HG03139 (cell line): ENCODE data around the gene RNF220.

Experiments used
- ATAC-seq: cut with Tn5 transposase; IDR thresholded peaks from one replicate; pipeline ENCODE4 v1.9.1; 2021; ENCODE audit not compliant: unreplicated experiment

The RNF220 gene

DNA sequence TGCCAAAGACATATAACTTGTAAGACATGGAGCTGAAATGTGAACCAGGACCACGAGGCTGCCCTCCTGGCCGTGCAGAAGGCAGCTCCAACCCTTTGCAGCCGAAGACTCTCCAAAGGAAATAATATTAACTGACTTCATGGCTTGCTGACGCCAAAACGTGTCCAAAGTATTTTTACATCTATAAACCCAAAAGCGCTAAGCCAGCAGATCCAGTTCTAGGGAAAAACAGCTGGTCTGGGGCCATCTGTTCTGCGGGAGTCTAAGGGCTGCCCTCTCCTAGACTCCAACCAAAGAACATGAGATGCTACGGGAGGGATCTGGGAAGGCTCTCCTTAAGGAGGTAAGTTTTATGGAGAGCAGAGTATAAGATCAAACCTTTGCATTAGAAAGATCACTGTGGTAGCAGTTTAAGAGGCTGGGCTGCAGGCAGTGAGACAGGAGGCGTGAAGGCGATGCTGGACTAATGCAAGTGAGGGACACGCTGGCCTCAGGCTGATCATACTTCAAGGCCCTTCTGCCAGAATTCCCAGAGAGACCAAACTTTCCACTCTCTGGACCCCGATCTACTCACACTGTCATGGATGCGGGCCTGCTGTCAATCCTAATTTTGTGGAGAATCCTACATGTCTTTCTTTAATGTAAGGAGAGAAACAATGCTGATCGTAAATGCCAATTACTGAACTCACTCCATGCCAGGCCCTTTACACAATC is 268.1 kb downstream of the RNF220 start:
- ATAC-seq, result no peak

DNA sequence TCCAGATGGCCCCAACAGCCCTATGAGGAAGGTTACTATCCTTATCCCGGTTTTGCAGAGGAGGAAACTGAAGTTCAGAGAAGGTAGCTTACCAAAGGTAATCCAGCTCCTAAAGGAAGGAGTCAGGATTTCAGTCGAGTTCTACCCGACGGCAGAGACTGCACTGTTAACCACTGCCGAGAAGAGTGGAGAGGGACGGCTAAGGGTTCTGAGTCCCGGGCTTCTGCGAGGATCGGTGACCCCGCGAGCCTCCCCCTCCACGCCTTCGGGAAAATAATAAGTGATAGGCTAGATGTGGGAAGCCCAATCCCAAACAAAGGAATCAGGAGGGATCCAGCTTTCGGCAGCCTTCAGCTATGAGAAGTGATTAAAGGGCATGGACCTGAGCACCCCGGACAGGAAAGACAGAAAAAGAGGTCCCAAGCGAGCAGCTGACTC is 268.6 kb downstream of the RNF220 start:
- no peak for ATAC-seq

DNA sequence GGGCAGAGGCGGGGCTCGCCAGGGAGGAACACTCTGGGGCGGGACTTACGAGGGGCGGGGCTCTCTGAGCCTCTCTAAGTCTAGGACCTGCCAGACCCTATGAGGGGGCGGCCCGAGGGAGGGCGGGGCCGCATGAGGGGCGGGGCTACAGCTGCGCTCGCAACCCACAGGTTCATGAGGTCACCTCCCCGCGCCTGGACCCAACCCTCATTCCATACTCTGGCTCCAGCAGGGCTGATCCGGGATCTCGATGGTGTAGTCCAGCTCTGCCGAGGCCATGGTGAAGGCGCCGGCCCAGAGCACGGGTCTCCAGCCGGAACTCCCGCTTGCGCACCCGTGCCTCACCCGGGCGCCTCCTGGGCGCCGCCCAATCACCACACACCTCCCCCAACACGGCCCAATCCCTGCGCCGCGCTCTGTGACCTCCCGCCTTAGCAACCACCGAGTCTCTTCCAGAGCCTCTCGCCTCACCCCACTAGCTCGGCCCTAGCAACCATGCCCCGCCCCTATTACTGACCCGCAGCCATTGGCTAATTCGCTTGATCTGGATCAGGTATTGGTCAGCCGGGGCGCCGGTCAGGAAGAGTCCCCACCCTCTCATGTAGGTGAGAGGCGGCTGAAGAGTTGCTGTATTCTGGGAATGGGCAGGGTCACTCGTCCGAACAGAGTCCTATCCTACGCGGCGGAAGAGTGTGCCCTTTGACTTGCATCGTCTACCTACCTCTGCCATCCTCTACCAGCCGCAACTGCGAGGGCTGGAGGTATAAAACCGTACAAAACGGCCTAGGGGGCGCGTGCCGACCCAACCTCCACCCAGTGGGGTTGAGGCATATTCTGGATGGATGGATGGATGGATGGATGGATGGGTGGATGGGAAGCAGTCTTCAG is 269.3 kb downstream of the RNF220 start, which contains the start of the genes ARMH1 and TMEM53:
TSS of gene ARMH1 (plus strand) at position 602 of the 888 bp plus-strand sequence. CDS start 14,984 bp downstream, outside the sequence.
TSS of gene TMEM53 (minus strand) at position 369 of the 888 bp plus-strand sequence. CDS start at position 279, 90 bp downstream.
- peak; percentile 87 for ATAC-seq

DNA sequence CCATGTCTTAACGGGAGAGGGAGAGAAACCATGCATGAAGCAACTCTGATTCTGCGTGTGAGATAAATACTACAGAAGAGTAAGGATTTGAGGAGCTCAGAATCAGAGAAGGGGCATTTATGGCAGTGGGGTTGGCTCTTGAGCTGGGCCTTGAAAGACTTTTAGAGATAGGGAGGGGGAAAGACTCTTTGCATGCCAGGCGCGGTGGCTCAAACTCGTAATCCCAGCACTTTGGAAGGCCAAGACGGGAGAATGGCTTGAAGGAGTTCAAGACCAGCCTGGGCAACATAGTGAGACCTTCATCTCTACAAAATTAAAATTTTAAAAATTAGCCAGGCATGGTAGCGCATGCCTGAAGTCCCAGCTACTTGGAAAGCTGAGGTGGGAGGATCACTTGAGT is 270.1 kb downstream of the RNF220 start:
- ATAC-seq, result no peak

DNA sequence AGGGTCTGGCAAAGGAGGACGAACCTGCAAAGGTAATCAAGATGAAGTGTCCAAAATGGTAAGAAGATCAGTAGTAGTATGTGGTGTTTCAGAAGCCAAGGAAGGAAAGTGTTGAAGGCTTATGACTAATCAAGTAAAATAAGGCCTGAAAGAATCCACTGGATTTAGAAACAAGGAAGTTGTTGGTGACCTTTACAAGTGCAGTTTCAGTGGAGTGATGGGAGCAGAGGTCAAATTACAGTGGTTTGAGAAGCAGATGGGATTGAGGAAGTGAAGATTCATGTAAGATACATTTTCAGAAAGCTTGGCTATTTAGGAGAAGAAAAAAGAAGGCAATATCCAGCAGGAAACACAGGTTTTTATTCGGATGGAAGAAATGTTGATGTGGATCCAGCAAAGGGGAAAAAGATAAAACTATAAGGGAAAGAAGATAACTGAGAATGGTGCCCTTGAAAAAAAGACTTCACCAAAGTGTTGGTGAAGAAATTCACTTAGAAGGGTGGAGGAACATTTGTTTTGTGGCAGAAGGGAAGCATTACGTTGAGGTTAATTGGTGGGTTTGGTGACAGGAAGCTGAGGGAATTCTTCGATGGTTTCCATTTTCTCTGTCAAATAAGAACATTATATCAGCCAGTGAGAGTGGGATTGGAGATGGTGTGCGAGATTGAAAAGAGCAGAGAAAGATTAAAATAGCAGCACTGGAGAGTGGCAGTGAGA is 271.6 kb downstream of the RNF220 start:
- ATAC-seq, result no peak

DNA sequence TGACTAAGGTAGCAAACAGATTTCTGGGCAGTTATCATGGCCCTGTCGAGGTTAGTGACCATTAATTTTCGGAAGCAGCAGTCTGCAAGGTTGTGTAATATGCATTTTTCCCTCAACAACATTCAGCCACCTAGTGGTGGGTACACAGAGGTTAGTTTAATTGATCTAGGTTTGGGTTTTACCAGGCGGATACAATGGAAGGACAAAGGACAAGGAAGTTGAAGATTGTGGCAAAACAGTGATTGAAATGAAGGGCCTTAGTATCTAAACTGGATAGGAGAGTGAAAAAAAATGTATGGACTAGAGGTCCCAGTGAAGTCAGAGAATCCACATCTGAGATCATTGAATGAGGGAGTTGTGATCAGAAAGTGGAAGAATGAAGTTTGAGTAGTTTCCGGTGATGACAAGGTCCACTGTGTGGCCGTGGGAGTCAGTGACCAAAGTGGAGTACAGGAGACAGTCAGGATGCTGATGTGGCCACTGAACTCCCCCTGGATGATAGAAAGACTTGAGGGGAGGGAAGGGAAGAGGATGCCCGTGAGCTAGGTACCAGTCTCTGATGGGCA is 272.2 kb downstream of the RNF220 start:
- ATAC-seq, result no peak

DNA sequence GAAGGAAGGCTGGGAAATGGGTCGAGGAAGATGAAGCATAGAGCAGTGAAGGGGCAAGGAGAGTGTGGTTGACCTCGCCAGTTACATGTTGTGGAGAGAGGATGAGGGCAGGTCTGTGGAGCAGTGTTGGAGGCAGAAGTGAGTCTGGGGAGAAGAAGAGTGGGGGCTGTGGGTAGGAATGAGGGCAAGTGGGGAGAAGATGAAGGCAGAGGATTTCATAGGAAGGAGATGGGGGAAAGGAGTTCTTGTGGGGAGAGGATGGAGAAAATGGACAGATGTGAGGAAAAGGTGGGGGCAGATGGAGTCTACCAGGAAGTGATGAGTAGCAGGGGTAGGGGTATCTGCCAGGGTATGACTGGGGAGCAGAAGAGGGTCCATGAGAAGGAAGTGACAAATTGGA is 273.1 kb downstream of the RNF220 start:
- no peak for ATAC-seq

DNA sequence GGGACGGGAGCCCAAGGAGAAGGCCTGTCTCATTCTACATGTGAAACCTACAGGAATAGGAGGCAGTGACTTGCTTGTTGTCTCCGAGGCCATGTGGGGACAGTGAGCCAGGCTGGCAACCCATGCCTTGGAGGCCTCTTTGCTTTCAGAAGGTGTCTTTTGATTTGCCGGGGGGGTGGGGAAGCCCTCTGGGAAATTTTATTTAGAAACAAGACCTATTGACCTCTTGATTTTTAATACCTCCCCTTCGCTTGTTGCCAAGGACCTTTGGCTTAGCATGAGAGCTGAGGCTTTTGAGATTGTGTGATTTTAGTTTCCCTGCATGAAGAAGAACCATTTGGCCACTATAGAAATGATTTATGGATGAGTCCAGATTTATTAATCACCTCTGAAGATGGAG is 273.6 kb downstream of the RNF220 start:
- no peak for ATAC-seq

DNA sequence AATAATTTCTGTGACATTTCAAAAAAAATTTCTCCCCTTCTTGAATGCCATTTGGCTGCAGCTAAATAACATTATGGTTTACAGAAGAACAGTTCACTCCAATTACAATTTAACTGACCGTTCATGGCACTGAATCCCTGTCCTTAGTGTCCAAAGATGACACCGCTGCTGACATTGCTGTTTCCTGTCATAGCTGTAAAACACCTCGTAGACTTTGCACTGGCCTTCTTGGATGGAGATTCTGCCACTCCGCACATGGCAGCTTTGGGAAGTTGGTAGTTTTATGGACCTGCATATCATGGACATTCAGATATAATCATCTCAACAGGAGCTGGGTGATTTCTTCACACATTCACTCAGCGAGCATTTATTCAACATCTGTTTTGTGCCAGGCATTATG is 274.4 kb downstream of the RNF220 start:
- no peak for ATAC-seq

DNA sequence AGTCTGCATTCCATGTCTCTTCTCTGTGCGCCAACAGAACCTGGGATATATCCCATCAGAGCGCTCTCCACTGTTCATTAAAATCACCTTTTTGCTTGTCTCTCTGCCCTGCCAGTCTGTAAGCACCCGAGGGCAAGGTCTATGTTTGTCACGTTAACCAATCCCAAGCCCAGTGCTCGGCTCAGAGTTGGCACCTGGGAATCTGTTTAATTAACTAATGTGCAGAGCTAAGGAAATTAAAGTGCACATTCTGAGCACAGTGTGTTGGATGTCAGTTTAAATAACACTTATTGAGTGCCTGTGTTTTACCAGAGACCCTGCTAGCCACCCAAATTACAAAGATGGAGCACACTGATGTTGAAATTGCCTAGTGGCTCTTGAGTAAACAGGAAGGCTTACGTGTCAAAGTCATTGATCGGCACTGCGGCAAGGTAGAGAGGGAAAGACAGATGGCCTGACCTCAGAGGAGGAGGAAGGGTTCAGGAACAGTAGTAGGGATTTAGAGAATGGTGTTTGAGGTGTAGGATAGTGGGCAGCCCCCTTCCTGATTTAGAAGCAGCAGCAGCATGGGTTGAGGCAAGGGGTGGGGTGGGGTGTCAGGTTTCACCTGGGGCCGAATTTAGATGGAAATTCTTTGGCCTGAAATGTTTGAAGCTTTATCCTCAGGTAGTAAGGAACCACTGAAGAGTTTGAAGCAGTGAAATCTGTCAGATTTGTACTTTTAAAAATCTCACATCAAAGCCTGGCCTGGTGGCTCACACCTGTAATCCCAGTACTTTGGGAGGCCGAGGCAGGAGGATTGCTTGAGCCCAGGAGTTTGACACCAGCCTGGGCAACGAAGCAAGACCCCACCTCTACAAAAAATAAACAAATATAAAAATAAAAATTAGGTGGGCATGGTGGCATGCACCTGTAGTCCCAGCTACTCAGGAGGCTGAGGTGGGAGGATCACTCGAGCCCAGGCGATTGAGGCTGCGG is 277.1 kb downstream of the RNF220 start:
- no peak for ATAC-seq

DNA sequence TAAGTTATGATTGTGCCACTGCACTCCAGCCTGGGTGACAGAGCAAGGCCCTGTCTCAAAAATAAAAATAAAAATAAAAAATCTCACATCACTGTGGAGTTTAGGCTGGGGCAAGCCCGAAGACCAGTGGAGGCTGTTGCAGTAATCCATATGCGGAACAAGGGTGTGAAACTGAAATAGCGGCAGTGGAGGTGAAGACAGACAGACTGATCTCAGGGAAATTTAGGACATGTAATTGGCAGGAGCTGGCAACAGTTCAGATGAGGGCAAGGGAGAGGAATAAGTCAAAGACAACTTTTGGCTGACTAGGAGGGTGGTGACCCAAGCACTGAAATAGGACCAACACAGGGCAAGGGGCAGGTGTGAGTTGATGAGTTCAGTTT is 277.8 kb downstream of the RNF220 start:
- ATAC-seq, result no peak

DNA sequence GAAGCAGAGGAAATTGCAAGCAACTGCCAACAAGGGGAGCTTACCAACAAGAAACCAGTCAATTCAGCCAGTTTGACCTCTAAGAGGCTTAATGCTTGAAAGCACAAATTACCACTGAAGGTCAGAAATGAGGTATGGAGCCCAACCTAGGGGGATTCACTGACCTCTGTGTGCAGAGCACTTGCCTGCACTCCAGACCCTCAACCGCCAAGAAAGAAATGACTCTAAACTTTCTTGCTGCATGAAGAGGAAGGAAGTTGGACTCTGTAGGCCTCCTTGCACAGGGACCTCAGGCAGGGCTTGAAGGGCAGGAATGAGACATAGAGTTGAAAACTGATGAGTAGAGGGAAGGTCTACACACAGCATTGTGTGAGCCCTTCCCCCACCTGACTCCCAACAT is 279.5 kb downstream of the RNF220 start:
- ATAC-seq, result peak; percentile 71

DNA sequence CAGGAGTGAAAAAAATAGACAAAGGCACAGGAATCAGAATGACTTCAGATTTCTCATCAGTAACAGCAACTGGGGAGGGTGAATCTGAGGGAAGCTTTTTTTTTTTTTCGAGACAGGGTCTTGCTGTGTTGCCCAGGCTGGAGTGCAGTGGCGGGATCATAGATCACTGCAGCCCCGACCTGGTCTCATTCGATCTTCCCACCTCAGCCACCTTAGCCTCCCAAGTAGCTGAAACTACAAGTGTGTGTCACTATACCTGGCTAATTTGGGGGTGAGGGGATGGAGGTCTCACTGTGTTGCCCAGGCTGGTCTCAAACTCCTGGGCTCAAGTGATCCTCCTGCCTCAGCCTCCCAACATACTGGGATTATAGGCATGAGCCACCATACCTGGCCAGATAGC is 280.2 kb downstream of the RNF220 start:
- ATAC-seq, result no peak

DNA sequence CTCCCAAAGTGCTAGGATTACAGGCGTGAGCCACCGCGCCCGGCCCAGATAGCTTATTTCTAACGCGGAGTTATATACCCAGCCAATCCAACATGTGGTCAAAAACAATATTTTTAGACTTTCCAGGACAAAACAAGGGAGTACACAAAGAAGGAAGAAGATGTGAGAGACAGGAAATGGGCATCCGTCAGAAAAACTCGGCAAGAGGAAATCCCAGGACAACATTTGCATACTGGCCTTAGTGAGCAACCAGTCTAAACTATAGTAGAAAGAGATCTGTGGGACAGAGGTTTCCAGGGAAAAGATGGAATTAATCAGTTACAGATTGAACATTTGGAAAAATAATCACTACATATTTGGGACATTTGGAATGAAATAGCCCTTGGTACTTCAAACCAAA is 280.8 kb downstream of the RNF220 start:
- ATAC-seq, result no peak

DNA sequence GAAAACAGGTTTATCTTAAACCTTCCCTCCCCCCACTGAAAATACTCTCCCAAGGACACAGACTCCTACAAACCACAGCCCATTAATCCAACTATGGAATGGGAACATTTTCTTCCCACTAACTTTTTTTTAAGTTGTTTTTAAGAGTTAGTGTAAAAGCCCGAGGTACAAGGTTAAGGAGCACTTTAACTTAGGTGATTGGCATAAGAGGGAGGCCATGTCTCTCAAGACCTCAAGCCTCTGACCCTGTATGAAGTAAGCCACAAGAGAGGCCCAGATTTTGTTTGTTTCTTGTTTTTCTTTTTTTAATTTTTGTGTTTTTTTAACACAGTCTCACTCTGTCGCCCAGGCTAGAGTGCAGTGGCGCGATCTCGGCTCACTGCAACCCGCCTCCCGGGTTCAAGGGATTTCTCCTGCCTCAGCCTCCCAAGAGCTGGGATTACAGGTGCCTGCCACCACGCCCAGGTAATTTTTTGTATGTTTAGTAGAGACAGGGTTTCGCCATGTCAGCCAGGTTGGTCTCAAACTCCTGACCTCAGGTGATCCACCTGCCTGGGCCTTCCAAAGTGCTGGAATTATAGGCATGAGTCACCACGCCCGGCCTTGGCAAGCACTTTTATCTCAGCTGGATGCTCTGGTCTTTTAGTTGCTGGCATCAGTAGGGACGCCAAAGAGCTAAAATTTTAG is 283.8 kb downstream of the RNF220 start:
- ATAC-seq, result no peak

DNA sequence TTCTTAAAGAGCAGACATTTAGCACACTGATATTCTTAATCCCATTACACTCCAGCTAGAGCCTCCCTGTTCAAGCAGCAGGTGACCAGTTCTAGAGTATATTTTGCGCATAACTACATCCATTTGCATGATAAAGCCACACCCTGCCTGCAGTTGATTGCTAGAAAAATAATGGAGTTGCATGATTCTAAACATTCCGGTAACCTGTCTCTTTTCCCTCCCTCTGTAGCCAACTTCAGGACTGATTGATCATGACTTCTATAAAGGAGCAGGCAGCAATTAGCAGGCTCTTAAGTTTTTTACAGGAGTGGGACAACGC is 284.4 kb downstream of the RNF220 start:
- no peak for ATAC-seq

DNA sequence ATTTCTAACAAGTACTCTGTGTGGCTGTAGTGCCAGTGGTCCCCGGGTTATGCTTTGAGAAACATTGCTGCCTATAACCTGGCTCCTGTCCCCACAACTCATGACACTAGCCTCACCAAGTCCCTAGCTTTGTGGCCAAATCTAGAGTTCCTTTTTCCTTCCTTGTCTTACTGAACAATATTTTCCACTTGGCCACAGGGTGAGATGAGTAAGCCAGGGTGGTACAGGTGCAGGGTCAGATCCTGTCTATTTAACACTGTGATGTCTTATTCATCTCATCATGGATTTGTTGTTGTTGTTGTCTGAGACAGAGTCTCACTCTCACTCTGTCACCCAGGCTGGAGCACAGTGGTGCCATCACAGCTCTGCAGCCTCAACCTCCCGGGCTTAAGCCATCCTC is 288.1 kb downstream of the RNF220 start:
- ATAC-seq, result no peak

DNA sequence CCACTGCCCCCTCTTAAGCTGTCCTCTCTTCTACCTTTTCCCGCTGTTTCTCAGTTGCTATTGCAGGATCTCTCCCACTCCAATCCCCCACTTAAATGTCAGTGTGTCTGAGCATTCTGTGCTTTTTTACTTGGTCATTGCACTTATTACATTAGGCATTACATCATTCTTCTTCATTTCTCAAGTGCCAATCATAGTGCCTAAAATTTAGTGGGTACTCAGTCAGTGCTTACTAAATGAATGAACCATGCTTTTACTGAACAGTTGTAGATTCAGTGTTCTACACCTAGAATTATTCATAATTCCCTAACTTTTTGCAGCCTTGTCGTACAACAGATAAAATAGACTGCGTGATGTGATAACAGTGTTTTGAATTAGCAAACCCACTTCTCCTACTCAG is 288.8 kb downstream of the RNF220 start:
- ATAC-seq, result no peak

DNA sequence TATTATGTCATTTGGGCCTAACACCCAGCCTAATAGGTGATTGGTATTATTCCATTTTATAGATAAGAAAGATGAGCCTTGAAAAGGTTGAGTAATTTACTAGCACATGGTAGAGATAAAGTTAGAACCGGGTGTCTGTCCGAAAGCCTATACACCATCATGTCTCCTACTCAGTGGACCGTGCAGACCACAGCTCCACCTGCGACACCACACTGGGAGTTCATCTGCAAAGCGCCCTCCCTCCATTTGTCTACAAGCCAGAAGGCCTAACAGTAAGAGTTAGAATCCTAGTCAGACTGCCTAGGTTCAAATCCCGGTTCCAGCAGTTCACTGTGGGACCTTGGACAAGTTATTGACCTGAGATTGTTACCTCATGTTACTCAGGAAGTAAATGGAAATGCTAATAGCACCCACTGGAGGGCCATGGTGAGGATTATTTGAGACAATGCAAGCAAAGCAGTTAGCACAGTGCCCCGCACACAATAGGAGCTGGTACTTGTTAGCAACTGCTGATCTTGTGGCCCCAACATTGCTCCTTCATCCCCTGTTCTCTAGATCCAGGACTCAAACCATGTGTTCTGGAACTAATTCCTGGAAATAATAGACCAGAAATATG is 289.9 kb downstream of the RNF220 start:
- no peak for ATAC-seq
